NCI-H1048 (cell line): ENCODE data around the gene SUPT20H.

Source experiments
- DNase-seq: peaks from one replicate; lab custom pipeline; 2025; lab: John Stamatoyannopoulos, UW

SUPT20H gene

DNA sequence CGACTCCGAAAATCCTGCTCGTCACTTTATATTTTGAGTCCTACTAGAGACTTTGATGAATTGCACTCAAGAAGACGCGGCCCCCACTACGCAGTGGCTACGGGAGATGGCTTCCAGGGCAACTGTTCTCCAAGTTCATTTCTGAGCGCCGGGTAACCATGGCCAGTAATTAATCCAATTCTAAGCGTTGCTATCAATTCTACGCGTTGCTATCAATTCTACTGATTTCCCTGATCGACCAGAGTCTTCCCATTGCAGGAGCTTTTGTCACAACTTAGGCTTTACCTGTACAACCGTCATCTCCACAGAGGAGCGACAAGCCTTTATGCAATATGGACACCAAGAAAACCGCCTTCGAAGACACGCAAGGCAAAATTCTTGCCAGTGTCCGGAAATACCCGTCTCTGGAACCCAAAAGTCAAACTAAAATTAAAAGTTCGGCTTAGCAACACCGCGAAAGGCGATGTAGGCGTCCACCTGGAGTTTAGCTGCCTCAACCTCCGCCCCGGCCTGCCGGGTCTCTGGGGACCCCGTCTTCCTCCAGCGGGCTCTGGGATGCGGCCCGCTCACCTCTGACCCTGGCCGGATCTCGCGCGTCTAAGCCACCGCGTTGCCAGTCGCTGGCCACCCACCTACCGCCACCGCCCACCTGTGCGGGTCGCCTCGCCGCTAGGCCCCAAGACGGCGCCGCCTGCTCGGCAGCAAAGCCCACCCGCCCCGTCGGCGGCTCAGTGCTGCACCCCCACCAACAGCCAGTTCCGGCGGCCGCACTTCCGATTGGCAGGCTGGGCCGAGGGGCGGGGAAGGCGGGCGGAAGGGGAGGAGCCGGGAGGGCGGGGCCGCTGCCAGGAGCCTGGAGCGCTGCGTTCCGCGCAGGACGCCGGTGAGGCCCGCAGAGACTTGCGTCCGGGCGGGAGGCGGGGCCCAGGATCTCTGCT lies at the start of gene SUPT20H:
TSS of gene SUPT20H (minus strand) at position 779 of the 938 bp plus-strand sequence. CDS start 8,198 bp downstream, outside the sequence.
- DNase-seq: peak; percentile 59

DNA sequence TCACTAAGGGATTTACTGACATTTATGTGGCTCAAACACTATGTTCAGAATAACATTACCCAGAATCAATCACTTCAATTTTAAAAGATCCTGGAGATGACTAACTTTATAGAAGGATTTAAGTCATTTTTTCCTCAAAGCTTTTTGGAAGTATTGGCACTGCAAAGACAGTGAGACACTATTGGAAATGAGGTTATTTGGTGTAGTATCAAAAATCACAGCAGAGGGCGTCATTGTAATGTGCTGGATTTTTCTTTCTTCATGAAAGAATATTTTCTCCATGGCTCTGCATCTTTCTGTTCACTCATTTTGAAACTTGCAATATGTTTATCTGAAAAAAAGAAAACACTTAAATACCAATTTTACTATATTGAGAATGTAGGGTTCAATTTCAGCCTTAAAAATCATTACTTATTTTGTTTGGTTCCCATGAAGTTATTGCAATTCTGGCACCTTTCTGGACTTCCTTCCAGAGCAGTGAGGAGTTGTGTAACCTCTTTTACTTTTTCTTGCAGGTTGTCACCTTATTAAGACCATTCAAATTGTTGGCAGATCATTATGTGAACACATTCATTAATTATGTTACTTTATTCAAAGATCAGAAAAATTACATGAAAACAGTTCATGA lies 49.7 kb upstream of the SUPT20H start:
- no peak for DNase-seq

DNA sequence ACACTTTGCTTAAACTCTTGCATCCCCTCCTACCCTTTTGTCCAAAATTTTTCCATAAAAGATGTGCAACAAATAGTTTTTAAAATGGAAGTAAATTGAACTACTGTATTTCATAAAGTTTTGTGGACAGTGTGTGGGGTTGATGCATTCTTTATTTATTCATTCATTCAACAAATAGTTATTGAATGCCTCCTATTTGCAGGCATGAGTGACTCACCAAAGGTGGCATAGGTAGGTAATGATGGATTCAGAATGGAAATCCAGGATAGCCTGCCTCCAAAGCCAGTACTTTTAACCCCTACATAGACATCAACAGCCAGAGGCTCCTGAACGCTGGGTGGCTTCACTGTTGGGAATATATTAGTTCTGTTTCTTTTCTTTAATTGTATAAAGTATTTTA lies 48.4 kb upstream of the SUPT20H start:
- no peak for DNase-seq

DNA sequence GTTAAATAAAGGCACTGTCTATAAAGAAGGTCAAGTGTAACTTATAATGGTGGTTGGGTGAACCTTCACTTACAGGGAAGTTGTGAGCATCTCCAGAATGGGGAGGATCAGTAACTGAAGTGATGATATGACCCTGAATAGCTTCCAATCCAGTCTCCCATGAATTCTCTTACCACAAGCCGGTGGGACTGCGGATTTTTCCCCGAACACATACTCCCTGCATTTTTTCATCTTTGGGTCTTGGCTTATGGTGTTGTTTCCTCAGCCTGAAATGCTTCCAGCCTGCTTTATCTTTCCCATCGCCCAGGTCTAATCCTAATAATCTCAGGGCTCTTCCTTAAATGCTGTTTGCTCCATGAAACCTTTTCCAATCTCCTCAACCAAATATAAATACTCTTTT lies 48.0 kb upstream of the SUPT20H start:
- no peak for DNase-seq

DNA sequence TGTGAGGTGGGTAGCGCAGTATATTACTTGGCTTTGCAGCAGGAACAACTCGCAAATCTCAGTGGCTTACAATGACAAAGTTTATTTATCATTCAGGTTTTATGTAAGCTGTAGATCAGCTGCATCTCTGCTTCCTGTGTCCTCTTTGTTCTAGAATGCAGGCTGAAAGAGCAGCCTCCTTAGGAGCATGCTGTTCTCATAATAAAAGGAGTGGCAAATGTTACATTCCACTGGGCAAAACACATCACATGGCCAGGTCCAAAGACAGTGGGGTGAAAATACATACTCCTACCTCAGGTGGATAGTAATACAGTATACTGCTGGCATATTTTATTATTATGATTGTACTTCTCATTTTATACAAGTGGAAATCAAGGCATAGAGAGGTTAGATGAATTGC lies 47.2 kb upstream of the SUPT20H start:
- no peak for DNase-seq

DNA sequence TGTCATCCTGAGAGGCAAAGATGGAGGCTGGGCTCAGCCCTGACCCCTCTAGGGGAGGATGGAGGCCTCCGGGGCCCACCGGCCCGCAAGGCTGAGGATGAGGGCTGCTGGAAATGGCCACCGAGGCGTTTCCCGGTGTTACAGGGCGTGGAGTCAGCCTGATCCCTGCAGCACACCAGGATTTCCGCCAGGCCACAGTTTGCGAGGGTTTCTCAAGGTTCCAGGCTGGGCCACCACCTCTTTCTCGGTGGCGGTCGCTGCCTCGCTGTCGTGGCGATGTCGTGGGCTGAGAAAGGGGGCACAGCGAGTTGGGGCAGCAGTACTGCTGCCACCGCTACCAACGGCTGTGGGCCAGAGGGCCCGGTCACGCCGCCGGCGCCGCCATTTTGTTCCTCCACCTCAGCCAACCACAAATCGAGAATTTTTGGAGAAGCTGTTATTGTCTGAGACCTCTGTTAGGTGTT lies 45.8 kb upstream of the SUPT20H start, which contains the start of gene CSNK1A1L:
TSS of gene CSNK1A1L (minus strand) at position 414 of the 464 bp plus-strand sequence. CDS start at position 6, 408 bp downstream.
- no peak for DNase-seq

DNA sequence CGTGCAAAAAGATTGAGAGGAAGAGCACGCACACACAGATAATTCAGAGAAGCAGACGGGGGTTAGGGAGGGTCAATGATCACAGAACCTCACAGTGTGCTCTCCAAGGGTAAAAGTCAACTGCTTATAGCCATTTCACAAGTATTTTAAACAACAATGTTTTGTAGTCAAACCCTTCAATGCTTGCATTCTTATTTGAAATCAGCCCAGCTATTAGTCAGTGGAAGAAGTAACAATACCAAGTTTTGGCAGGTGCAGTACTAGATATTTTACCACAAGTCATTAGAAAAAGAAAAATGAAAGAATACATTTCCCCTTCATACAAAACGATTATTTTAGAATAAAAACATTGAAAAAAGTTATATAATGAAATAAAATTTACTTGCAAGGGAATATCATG lies 43.4 kb upstream of the SUPT20H start:
- DNase-seq: no peak

DNA sequence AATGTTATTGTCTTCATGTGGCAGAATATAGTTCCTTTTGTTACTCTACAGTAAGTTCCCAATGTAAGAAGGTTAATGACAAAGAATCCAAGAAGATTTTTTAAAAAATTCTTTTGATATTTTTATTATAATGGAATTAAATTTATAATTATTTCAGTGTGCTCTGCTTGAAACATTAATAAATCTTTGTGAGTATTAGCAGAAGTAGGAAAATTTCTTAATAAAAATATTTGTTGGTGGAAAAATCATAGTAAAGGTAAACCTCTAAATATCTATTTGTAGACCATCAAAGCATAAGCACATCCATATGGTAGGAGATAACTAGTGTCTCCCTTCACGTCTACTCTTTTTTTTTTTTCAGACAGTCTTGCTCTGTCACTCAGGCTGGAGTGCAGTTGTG lies 41.7 kb upstream of the SUPT20H start:
- no peak for DNase-seq

DNA sequence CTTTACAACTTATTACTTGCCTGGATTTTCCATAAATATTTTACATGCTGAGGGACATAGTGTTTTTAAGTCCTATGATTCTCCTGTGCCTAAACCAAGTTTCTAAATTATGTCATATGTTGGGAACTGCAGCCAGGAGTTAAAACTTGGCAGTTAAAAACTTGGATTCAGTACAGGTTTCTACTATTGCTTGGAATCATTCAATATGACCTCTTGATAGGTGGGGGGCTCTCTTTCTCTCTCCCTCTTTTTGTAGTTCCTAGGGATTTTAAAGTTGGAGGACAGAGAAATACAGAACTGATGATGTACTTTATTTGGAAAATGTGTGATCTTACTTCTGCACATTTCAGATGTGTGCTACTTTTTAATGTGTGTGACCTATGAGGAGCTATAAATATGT lies 41.2 kb upstream of the SUPT20H start:
- no peak for DNase-seq

DNA sequence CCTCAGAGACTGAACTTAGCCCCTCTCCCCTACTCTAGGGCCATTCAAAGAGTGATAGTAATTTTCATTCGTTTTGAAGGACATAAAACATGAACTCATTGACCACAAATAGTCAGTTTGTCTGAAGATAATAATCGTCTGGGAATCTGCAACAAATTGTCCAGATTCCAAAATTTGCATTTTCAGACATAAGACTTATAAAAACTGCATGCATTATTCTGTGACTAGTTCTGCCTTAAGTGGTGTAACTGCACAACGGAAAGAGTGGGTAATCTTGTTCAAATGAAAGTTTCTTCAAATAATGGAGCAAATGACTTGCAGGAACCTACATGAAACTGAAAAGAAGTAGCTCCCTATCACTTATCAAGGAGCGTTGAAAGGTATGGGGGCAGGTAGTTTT lies 37.6 kb upstream of the SUPT20H start:
- no peak for DNase-seq

DNA sequence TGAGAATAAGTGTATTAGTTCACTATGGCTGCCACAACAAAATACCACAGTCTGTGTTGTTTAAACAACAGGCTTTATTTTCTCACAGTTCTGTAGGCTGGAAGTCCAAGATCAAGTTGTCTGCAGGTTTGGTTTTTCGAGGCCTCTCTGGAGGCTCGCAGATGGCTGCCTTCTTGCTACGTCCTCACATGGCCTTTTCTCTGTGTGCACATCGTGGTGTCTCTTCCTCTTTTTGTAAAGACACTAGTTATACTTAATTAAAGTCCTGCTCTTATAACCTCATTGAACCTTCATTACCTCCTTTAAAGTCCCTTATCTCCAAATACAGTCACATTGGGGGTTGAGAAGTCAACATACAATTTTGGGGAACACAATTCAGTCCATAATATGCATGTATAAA lies 35.4 kb upstream of the SUPT20H start:
- no peak for DNase-seq

DNA sequence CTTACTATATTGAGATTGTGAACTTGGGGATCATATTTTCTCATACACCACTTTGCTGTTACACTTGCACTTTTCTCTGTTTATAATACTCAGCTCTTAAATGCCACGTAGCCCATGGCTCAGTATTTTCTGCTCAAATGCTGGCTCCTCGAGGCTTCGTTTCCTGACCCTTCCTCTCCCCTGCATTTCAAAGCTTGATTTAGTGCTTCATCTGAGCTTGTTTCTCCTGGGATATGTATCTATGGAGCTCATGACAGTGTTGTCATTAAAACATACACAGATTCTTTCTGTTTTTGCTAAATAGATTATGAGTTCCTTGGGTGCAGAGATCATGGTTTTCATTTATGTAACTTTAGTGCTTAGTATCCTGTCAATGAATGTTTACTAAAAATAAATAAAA lies 34.6 kb upstream of the SUPT20H start:
- DNase-seq: no peak

DNA sequence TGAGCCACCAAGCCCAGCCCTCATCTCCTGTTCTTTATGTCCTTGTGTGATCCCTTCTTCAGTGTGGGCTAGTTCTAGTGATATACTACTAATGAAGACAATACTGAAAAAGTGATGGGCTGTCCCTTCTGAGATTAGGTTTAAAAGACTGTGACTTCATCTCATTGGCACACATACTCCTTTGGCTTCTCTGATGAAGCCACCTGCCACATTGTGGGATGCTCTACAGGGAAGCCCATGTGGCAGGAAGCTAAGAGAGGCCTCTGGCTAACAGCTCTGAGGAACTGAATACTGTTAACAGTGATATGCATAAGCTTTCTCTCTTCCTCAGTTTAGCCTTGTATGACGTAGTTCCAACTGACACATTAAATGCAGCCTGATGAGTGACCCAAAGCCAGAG lies 32.3 kb upstream of the SUPT20H start:
- DNase-seq: no peak

DNA sequence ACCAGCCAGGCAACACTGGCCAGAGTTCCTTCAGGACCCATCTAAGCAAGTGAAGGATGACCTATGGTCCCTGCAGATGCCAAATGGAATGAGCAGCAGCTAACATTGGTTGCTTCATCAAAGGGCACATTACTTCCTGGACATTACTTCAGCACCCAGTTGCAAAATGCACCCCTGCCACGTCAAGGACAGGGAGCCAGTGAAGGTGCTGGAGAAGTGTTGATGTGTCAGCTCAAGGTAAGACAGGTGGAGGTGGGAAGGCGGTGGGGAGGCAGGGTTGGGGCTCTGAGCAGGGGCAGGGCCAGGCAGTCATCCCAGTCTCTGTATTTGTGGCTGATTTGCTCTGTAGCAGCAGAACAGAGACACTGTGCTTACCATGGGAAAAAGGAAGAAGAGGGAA lies 31.4 kb upstream of the SUPT20H start:
- DNase-seq: no peak

DNA sequence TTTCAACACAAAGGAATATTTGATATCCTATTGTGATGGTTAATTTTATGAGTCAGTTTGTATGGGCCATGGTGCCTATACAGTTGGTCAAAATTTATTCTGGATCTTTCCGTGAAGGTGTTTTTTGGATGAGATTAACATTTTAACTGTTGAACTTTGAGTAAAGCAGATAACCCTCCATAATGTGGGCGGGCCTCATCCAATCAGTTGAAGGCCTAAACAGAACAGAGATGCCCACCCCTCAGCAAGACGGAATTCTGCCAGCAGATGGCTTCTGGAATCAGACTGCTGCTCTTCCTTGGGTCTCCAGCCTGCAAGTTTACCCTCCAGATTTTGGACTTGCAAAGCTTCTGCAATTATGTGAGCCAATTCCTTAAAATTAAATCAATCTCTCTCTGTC lies 30.0 kb upstream of the SUPT20H start:
- no peak for DNase-seq

DNA sequence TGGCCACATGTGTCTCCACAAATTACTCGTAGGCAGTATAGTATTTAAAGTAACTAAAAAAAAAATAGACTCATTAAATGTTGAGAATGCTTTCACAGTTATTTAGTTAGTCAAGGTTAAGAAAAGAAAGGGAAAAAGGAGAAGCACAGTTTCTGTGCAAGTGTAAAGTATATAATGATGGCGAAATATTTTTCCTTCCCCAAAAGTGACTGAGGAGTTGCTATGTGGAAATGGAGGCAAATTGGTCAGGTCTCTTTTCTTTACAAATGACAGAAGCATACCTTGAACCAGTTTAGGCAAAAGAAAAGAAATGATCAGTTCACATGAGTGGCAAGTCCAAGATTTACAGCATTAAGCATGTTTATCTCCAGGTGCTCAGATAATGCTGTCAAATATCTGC lies 28.0 kb upstream of the SUPT20H start:
- no peak for DNase-seq

DNA sequence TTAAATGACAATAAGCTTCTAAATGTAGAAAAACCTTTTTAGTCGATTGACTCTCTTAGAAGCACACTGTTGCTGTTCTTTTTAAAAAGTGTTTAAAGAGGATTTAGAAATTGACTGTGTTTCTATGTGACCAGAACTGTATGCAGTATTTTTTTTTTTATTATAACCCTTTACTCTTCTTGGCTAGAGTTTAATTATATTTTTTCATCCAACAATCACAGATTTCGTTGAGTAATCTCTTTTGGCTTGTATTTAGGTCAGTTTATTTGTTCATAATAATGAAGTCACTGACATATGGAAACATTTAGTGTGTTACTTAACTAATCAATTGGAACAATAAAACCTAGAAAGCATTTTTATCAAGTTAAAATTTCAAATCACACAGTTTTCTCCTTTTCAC lies 26.1 kb upstream of the SUPT20H start:
- no peak for DNase-seq

DNA sequence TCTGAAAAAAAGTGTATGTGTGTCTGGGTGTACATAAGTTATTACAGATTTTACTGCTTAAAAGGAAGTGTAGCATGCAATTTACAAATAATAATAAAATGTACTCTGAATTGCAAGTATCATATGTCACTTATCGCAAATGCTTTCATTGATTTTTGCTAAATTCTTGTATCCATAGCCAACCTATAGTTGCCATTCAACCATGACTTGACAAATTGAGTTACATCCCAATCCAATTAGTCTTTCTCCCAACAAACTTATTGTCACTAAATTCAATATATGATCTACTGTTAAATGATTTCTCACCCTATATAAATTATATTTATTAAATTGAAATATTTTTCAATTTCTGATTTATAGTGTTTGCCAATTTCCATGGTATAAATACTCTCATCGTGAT lies 17.3 kb upstream of the SUPT20H start:
- DNase-seq: no peak

DNA sequence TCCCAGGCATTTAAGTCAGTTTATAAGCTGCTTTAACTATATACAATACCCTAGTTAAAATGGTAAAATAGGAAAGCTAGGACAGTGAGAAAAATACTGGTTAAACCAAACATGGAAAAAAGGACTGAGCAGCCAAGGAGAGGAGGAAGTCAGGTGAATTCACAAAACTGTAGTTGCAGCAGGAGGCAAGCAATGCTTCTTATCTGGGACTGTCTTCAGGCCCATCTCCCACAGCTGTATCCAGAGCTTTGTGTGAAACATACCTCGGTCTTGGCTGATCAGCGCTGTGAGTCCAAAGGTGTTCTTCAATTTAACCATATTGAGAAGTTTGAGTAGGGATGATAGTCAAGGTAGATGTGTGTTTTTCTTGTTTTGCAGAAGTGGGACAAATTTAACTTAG lies 15.7 kb upstream of the SUPT20H start:
- DNase-seq: no peak

DNA sequence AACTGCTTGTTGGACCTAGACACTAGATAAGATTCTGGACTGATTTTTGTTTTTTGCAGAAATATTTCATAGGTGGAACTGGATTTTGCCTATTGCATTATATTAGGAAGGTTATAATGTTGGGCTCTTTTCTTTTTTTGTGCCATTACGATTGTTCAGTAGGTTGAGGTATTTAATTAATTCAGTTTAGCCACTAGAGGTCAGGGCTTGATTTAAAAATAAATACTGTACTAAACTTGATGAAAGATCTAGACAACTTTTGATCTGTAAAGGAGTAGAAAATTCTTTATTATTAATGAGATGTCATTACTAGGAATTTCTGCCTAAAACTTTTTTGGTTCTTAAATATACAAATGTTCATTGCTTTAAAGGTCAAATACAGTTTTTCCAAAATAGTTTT lies 15.2 kb upstream of the SUPT20H start:
- DNase-seq: no peak

DNA sequence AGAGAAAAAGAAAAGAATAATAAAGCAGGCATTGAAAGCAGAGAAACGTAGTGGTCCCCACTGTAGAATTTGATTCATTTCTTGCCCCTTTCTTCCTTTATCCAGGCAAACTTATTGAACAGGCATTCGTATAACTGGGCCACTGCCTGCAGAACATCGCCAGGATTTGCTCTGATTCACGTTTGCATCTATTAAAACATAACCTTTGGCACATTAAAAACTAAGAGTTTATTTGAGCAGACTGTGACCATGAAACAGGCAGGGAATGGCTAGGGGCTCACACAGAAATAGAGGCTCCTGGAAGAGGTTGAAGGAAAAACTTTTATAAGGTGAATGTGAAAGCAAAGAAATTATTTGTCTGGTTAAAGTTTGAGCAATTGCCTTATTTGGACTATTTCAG lies 12.5 kb upstream of the SUPT20H start:
- no peak for DNase-seq

DNA sequence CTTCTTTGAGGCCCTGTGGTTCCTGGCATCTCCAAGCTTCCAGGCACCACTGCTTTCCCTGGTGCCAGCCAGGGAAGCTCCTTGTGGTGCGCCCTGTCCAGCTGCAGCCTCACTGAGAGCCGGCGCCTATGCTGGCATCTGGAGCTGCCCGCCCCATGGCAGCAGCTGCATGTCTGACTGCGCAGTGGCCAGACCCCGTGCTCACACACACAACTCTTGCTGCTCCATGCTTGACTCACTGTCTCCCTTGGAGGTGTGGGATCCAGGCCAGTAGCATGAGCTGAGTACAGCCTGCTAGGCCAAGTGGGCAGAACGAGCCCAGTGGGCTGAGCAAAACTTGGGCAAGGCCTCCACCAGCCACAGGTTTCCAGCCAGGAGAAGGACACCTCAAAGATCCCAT lies 11.5 kb upstream of the SUPT20H start:
- DNase-seq: no peak

DNA sequence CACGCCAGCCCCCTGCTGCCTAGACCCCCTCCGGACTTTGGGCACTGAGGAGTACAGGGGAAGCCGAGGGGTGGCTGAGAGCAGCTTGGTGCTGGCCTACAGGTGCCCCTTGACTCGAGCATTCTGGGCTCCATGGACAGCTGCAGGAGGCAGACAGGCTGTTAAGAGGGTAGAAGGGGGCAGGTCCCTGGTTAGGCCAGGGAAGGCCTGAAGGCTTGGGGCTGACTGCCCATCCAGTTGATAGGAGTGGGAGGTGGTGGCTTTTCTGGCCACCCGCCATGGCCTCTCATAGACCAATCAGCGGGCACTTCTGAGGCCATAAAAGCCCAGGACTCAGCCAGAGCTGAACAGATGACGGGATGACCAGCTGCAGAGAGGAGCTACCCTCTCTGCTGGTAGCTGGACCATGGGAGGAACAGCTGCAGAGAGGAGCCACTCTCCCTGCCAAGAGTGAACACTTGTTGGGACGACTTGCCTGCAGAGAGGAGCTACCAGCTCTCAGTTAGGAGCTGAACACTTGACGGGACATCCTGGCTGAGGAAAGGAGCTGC lies 10.7 kb upstream of the SUPT20H start:
- no peak for DNase-seq
